Fibroblast of skin of abdomen (primary cell): ENCODE results near the gene SPEM1.
"Not testable (repeated sequence)": the region's sequence is repeated elsewhere in the genome, so short reads cannot be mapped to it uniquely, and the experiment has no call there.

Experiments
- DNase-seq: peaks from one replicate; pipeline ENCODE4 v3.0.0-alpha.2; 2013

Gene SPEM1

DNA sequence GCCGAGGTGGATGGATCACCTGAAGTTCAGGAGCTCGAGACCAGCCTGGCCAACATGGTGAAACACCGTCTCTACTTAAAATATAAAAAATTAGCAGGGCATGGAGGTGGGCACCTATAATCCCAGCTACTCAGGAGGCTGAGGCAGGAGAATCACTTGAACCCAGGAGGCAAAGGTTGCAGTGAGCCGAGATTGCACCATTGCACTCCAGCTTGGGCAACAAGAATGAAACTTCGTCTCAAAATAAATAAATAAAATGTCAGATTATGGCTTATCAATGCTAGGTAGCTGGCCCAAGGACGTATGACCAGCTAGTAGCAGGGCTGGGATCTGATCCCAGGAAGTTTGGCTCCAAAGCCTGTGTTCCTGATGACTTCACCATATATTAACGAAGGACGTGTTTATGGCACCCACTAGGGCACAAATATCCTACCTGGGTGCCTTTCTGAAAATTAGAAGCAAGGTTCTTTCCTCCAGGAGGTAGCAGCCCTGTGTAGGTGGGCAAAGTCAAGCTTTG lies 50.4 kb downstream of the SPEM1 start:
- not testable (repeated sequence) for DNase-seq
